Gastrocnemius medialis (tissue), 4 donors: ENCODE measurements around the gene SULT4A1. TPM values are rescaled to one million over a fixed set of nuclear protein-coding genes. Genes with fewer than 3 reads are reported as not detected.

Source experiments
- ATAC-seq, 2 donors: fragments of 150-250 bp; one replicate each; pipeline ENCODE4 v1.9.1; 2016
- DNase-seq, 2 donors: peaks; one replicate each; pipeline ENCODE4 v3.0.0-alpha.2; 2019
- H3K27ac ChIP-seq, 4 donors: fragments of 200-600 bp; sonication (generic); 1 replicate in 1 of 4; 2 replicates in 3 of 4; pipeline ENCODE4 v1.5.1; 2016 to 2018; ENCODE audit warnings: mild to moderate bottlenecking in 2 of 4, moderate library complexity in 1 of 4
- H3K27me3 ChIP-seq, 3 donors: fragments of 200-600 bp; sonication (generic) in 2 of 3; 1 replicate in 1 of 3; 2 replicates in 2 of 3; pipeline versions ENCODE4 v1.5.1 to v1.6.0; 2016 to 2019; ENCODE audit warnings: mild to moderate bottlenecking in 1 of 3, moderate library complexity in 1 of 3
- H3K36me3 ChIP-seq, 2 donors: fragments of 200-600 bp; sonication (generic) in 1 of 2; one replicate each; pipeline ENCODE4 v1.5.1; 2017 to 2018
- H3K4me1 ChIP-seq, 2 donors: fragments of 200-600 bp; sonication (generic) in 1 of 2; one replicate each; pipeline ENCODE4 v1.5.1; 2016 to 2017; ENCODE audit warnings: mild to moderate bottlenecking in 2 of 2
- H3K4me3 ChIP-seq, 4 donors: fragments of 200-600 bp; sonication (generic) in 3 of 4; 1 replicate in 1 of 4; 2 replicates in 3 of 4; pipeline ENCODE4 v1.5.1; 2016 to 2019; ENCODE audit warnings: mild to moderate bottlenecking in 2 of 4
- H3K9me3 ChIP-seq, 3 donors: fragments of 200-600 bp; sonication (generic) in 2 of 3; 1 replicate in 1 of 3; 2 replicates in 2 of 3; pipeline ENCODE4 v1.5.1; 2016 to 2019
- POLR2A ChIP-seq, 2 donors: fragments of 450-650 bp; IDR thresholded peaks; one replicate each; pipeline ENCODE4 v1.6.1; 2017; ENCODE audit warnings: antibody characterized with exemption in 2 of 2, mild to moderate bottlenecking in 2 of 2, moderate library complexity in 2 of 2
- in situ Hi-C, 4 donors: fragments of 200-750 bp; cut with MboI; loops; one replicate each; pipeline versions ENCODE4 v1.15.0 to v1.8.0; 2017; ENCODE audit warnings: low sequenced_read_pairs in 4 of 4
- intact Hi-C: fragments of 100-400 bp; cut with DNase I; formaldehyde crosslinking; loops from one replicate; pipeline ENCODE4 v1.15.1; 2023; ENCODE audit warnings: low total_unique reads
- total RNA-seq, 4 donors: library from RNA; depleted of rRNA; stranded (reverse); fragments of >200 nt; gene quantifications; one replicate each; pipeline versions ENCODE4 v1.1.0 to v1.2.3, GENCODE V29; 2016
- TF ChIP-seq, protein P1 (sequence below), 5 experiments: fragments of 450-650 bp in 3 of 5; fragments of 200-600 bp in 2 of 5; sonication (generic) in 2 of 5; IDR thresholded peaks in 4 of 5; conservative IDR thresholded peaks in 1 of 5; 1 replicate in 4 of 5; 2 replicates in 1 of 5; pipeline ENCODE4 v1.5.1; 2016 to 2019; ENCODE audit warnings: antibody characterized with exemption in 5 of 5, mild to moderate bottlenecking in 3 of 5, moderate library complexity in 3 of 5

The SULT4A1 gene
- total RNA-seq, 4 donors from 2014 or later, result not detected

DNA sequence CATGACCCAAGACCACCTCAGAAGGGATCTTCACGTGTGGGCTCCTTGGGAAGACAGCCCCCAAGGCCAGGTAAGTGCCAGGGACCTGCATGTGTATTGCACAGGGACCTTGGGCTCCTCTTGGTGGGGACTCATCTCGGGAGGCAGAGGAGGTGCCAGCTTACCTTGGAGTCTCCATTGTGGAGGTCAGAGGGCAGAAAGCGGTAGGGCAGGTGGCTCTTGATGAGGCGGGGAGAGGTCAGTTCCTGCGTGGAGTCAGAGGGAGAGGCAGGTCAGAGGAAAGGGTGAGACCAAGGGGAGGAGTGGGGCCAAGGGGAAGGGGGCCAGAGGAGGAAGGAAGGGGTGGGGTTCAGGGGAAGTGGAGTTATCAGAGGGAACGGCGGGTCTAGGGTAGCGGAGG, 22.5 kb downstream of the SULT4A1 start:
- no peaks in the 10 kb centered on the region for H3K9me3 ChIP-seq
- DNase-seq, result peak in 1 of 2 donors; percentile 6
- intact Hi-C loops, result no loop called here
- no peak for TF ChIP-seq POLR2A (IDR thresholded peaks at IDR 0.05)
- no peak overlapping the region for H3K27ac ChIP-seq
- H3K36me3 ChIP-seq, result no peaks in the 10 kb centered on the region
- H3K4me3 ChIP-seq, result no peak overlapping the region
- in situ Hi-C loops, result loop anchor here in 1 of 4 donors (25.0 kb wide), 1 partner anchor 452 kb away; no protein-coding TSS in a partner anchor
- no peaks in the 10 kb centered on the region for H3K4me1 ChIP-seq
- ATAC-seq, result no peak
- no peaks in the 10 kb centered on the region for H3K27me3 ChIP-seq

DNA sequence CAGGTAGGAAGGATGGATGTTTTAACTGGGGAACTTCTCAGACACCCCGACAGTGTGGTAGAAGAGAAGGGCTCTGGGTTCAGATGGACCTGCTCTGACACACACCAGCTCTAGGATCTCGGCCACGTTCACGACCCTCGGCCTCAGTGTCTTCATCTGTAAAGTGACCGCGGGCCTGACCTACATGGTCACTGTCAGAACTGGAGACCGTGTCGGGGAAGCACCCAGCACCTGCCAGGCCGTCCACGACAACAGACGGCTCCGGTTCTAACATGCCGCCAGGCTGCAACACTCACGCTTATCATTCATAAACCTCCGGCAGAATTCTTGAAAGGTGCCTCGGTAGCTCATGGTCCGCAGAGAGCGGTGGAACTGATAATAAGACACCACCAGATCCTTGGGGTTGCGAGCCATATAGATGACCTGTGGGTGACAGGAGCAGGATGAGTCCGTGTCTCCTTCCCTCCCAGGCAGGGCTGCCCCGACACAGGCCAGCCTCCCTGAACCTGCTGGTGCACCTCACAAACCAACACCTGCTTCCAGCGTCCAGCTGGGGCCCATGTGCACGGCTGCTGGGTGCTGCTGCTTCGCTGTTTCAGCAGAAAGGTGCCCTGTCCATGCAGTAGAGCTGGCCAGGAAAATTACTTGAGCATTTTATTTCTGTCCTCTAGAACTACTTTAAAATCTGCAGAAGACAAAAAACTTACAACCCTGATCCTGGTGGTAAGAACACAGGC, 23.6 kb downstream of the SULT4A1 start:
- in situ Hi-C loops, result loop anchor here in 1 of 4 donors (25.0 kb wide), 1 partner anchor 451 kb away; no protein-coding TSS in a partner anchor
- ATAC-seq, result no peak

DNA sequence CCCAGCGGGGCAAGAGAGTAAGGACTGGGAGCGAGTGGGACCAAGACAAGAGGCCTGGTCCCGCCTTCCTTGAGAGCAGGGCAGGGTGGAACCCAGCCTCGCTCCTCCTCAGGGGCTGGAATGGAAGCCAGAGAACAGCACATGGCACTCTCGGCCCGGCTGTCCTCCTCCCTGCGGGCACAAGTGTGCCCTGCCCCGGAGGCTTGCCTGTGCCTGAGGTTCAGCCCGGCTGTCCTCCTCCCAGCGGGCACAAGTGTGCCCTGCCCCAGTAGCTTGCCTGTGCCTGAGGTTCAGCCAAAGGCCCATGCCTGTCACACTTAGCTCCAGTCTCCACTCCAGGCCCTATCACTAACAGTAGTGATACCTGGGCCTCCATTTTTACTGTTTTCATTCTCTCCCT, 24.2 kb downstream of the SULT4A1 start:
- intact Hi-C loops (no loop called here), in situ Hi-C loops (loop anchor here in 1 of 4 donors (25.0 kb wide), 1 partner anchor 451 kb away; no protein-coding TSS in a partner anchor)
- no peak overlapping the region for H3K4me3 ChIP-seq
- no peak for TF ChIP-seq POLR2A (IDR thresholded peaks at IDR 0.05)
- TF ChIP-seq, protein P1, sequence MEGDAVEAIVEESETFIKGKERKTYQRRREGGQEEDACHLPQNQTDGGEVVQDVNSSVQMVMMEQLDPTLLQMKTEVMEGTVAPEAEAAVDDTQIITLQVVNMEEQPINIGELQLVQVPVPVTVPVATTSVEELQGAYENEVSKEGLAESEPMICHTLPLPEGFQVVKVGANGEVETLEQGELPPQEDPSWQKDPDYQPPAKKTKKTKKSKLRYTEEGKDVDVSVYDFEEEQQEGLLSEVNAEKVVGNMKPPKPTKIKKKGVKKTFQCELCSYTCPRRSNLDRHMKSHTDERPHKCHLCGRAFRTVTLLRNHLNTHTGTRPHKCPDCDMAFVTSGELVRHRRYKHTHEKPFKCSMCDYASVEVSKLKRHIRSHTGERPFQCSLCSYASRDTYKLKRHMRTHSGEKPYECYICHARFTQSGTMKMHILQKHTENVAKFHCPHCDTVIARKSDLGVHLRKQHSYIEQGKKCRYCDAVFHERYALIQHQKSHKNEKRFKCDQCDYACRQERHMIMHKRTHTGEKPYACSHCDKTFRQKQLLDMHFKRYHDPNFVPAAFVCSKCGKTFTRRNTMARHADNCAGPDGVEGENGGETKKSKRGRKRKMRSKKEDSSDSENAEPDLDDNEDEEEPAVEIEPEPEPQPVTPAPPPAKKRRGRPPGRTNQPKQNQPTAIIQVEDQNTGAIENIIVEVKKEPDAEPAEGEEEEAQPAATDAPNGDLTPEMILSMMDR (IDR thresholded peaks at IDR 0.05 in 4 of 5, conservative IDR thresholded peaks at IDR 0.05 in 1 of 5), result no peak
- H3K4me1 ChIP-seq, result no peaks in the 10 kb centered on the region
- ATAC-seq, result no peak
- H3K27ac ChIP-seq, result no peak overlapping the region
- no peaks in the 10 kb centered on the region for H3K36me3 ChIP-seq
- H3K27me3 ChIP-seq, result peaks cover 0 to 3% (median 0%) of the 10 kb centered on the region in 3 donors
- DNase-seq, result no peak
- H3K9me3 ChIP-seq, result no peaks in the 10 kb centered on the region

More for the DNA sequence above, 23.6 kb downstream of the SULT4A1 start:
- no peak overlapping the region for H3K4me3 ChIP-seq
- DNase-seq, result no peak
- no peak overlapping the region for H3K27ac ChIP-seq
- no peaks in the 10 kb centered on the region for H3K36me3 ChIP-seq
- no peaks in the 10 kb centered on the region for H3K4me1 ChIP-seq
- H3K9me3 ChIP-seq, result no peaks in the 10 kb centered on the region
- H3K27me3 ChIP-seq, result peaks cover 0 to 1% (median 0%) of the 10 kb centered on the region in 3 donors
- intact Hi-C loops, result no loop called here
- TF ChIP-seq, protein P1 (IDR thresholded peaks at IDR 0.05 in 4 of 5, conservative IDR thresholded peaks at IDR 0.05 in 1 of 5), result no peak
- no peak for TF ChIP-seq POLR2A (IDR thresholded peaks at IDR 0.05)

DNA sequence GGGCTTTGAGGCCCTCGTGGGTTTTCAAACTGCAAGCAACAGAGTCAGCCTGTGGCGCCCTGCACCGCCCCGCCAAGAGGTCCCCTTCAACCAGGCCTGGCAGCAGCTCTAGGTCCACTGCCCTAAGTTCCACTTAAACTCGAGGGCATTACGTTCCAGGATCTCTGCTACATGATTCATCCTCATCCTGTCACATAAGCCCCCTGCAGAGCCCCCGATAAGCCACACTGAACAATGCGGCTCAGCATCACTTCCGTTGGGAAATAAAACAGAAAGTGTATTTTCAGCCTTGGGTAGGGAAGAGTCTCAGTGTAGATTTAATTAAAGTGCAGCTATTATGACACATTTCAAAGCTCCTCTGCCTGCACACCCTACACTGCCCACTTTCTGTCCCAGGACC, 24.6 kb downstream of the SULT4A1 start:
- no peak for ATAC-seq
- Histone ChIP-seq H3K36me3 (no peaks in the 10 kb centered on the region), H3K4me3 (no peak overlapping the region), H3K27ac (no peak overlapping the region), H3K4me1 (no peaks in the 10 kb centered on the region), H3K27me3 (peaks cover 0 to 3% (median 0%) of the 10 kb centered on the region in 3 donors), H3K9me3 (no peaks in the 10 kb centered on the region)
- no peak for TF ChIP-seq POLR2A (IDR thresholded peaks at IDR 0.05)
- TF ChIP-seq, protein P1 (IDR thresholded peaks at IDR 0.05 in 4 of 5, conservative IDR thresholded peaks at IDR 0.05 in 1 of 5), result no peak
- no peak for DNase-seq
- intact Hi-C loops, result no loop called here
- in situ Hi-C loops, result loop anchor here in 1 of 4 donors (25.0 kb wide), 1 partner anchor 450 kb away; no protein-coding TSS in a partner anchor

DNA sequence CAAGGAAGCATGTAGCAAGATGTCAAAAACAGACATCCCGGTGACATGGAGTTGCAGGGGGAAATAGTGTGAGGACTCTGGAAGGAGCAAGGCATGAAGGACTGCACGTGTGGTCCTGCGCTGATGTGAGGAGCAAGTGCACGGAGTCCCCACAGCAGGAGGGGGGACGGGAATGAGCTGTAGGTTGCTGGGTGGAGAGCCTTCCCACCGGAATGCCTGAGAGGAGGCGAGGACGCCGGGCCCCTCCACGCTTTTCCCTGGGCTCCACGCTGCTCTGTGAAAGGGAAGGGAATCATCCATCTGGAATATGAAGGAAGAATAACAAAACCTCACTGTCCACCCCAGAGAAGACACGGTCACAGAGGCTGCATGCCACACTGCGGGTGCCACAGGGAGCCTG, 26.6 kb downstream of the SULT4A1 start:
- DNase-seq (no peak), ATAC-seq (no peak)
- intact Hi-C loops (no loop called here), in situ Hi-C loops (loop anchor here in 1 of 4 donors (25.0 kb wide), 1 partner anchor 448 kb away; no protein-coding TSS in a partner anchor)
- H3K4me3 ChIP-seq, result no peak overlapping the region
- H3K36me3 ChIP-seq, result no peaks in the 10 kb centered on the region
- TF ChIP-seq, protein P1 (IDR thresholded peaks at IDR 0.05 in 4 of 5, conservative IDR thresholded peaks at IDR 0.05 in 1 of 5), result no peak
- TF ChIP-seq POLR2A (IDR thresholded peaks at IDR 0.05), result no peak
- H3K27me3 ChIP-seq, result peaks cover 0 to 3% (median 0%) of the 10 kb centered on the region in 3 donors
- no peaks in the 10 kb centered on the region for H3K4me1 ChIP-seq
- H3K27ac ChIP-seq, result no peak overlapping the region
- H3K9me3 ChIP-seq, result no peaks in the 10 kb centered on the region
